ENCODE measurements around the gene ZNF778. TPM values are rescaled to one million over a fixed set of nuclear protein-coding genes. Genes with fewer than 3 reads are reported as not detected.
A peak's percentile ranks its signal among the peaks of the same experiment; 100 is the strongest.

The ZNF778 gene
- total and polyA plus RNA-seq, 2 of the 13 experiments (the other 11 are each of a cell fraction or from before 2014, with no cell fraction given): 3.8 to 7.2 TPM

- TF ChIP-seq ATF7 (IDR thresholded peaks at IDR 0.05): no peak
- TF ChIP-seq ATF7 (CRISPR knock-in tag; IDR thresholded peaks at IDR 0.05): 0 out of 2 replicates have a peak, but pooled peaks have one; percentile 71
- peak; percentile 66; the same call in 1 of the 2 replicates for TF ChIP-seq MTA1 (CRISPR knock-in tag; IDR thresholded peaks at IDR 0.05; ENCODE audit: borderline replicate concordance)
- no peak; the same call in 1 of the 2 replicates for TF ChIP-seq STAG1 (CRISPR knock-in tag; IDR thresholded peaks at IDR 0.05)
- no peak for TF ChIP-seq ZBTB7B (CRISPR knock-in tag; IDR thresholded peaks at IDR 0.05)
- no peak for TF ChIP-seq FOXP1 (IDR thresholded peaks at IDR 0.05)
- TF ChIP-seq FOXP1 (CRISPR knock-in tag; IDR thresholded peaks at IDR 0.05): no peak
- TF ChIP-seq ZZZ3 (CRISPR knock-in tag; IDR thresholded peaks at IDR 0.05; ENCODE audit: borderline replicate concordance): peak; percentile 92
- TF ChIP-seq USF2 (IDR thresholded peaks at IDR 0.05; ENCODE audit: low read depth, low read length): no peak
- no peak; the same call in 1 of the 2 replicates for TF ChIP-seq USF2 (CRISPR knock-in tag; IDR thresholded peaks at IDR 0.05; ENCODE audit: borderline replicate concordance)
- peak; percentile 94 for TF ChIP-seq ZNF704 (CRISPR knock-in tag; IDR thresholded peaks at IDR 0.05; ENCODE audit: borderline replicate concordance)
- TF ChIP-seq ZNF234 (CRISPR knock-in tag; conservative IDR thresholded peaks at IDR 0.05): peak; percentile 96
- peak; percentile 99 for TF ChIP-seq HDAC1 (CRISPR knock-in tag; IDR thresholded peaks at IDR 0.05)
- TF ChIP-seq PHF20 (CRISPR knock-in tag; IDR thresholded peaks at IDR 0.05): peak; percentile 99
- TF ChIP-seq MIER3 (CRISPR knock-in tag; IDR thresholded peaks at IDR 0.05; ENCODE audit: borderline replicate concordance): no peak
- TF ChIP-seq MBD4 (IDR thresholded peaks at IDR 0.05; ENCODE audit: borderline replicate concordance, low read length): no peak
- TF ChIP-seq ZBTB7A (CRISPR knock-in tag; IDR thresholded peaks at IDR 0.05): peak; percentile 63
- no peak; the same call in 1 of the 2 replicates for TF ChIP-seq DPF2 (CRISPR knock-in tag; IDR thresholded peaks at IDR 0.05; ENCODE audit: borderline replicate concordance, low read depth)
- TF ChIP-seq REST (IDR thresholded peaks at IDR 0.05; ENCODE audit: borderline replicate concordance in 1 of 2, low read depth in 1 of 2, low read length in 2 of 2): 0 out of 4 replicates have a peak, but pooled peaks of 1 of the 2 experiments have one; percentile 51
- peak; percentile 64 for TF ChIP-seq YY1 (IDR thresholded peaks at IDR 0.05; ENCODE audit: insufficient read depth, insufficient replicate concordance, low read depth, low read length)
- peak; percentile 84 for TF ChIP-seq HNRNPLL (IDR thresholded peaks at IDR 0.05; ENCODE audit: low read depth, low read length, poor library complexity, severe bottlenecking)
- TF ChIP-seq TBP (CRISPR knock-in tag; IDR thresholded peaks at IDR 0.05): no peak; the same call in 1 of the 2 replicates
- peak; percentile 90 for TF ChIP-seq SALL1 (CRISPR knock-in tag; IDR thresholded peaks at IDR 0.05)
Measured at GRCh38 chr16:89217388-89218191, at the start of gene ZNF778 (continued).

Measured in HepG2 (cell line).